NCI-H2196 (cell line): ENCODE results near the gene SMIM8.

Experiments
- DNase-seq: peaks from one replicate; lab custom pipeline; 2025; ENCODE audit not compliant: unreplicated experiment; lab: John Stamatoyannopoulos, UW

Gene SMIM8

DNA sequence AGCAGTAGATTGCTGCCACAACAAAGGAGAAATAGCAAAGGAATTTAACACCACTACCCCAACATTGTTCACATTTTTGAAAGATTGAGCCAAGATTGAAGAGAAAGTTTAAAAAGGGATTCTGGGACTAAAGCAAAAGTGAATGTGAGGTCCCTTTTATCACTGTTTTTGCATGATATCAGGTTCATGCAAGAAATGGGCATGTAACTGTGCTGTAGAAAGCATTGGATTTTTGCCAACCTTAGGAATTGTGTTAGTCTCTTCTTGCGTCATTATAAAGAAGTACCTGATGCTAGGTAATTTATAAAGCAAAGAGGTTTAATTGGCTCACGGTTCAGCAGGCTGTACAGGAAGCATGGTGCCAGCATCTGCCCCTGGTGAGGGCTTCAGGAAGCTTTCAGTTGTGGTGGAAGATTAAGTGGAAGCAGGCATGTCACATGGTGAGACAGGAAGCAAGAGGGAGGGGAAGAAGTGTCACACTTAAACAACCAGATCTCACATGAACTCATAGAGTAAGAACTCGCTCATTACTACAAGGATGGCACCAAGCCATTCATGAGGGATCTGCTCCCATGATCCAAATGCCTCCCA, 11.3 kb downstream of the SMIM8 start:
- no peak for DNase-seq

DNA sequence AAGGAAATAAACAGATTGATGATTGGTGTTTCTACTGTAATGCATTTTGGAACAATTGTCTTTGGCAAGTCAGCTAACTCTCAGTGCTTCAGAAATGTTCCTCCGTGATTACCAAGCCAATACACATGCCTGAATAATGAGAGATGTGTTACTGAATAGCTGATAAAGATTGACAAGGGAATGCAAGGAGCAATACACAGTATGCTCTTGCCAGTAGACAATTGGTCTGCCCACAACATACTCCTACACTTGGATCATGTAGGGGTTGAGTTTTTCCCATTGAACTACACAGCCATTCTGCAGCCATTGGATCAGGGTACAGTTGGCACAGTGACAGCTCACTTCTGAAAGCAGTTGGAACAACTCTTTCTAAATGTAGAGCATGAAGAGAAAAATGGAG, 12.3 kb downstream of the SMIM8 start:
- DNase-seq, result no peak

DNA sequence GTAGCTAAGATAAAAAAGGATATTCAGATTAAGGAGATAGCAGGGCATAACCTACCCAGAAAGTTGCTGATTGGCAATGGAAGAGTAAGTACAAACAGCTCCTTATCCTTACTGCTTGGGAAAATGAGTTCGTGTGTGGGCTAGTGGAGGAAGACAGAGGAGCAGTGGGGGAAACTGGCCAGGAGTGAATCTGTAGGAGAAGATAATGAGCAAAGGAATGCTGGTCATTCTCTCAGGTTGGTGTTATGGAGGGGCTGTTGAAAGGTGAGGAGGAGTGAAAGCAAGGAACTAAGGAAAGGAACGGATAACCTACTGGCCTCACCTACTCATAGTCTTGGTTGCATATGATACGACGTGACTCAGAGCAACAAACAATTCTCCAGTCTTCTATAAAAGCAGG, 14.0 kb downstream of the SMIM8 start:
- DNase-seq, result no peak

DNA sequence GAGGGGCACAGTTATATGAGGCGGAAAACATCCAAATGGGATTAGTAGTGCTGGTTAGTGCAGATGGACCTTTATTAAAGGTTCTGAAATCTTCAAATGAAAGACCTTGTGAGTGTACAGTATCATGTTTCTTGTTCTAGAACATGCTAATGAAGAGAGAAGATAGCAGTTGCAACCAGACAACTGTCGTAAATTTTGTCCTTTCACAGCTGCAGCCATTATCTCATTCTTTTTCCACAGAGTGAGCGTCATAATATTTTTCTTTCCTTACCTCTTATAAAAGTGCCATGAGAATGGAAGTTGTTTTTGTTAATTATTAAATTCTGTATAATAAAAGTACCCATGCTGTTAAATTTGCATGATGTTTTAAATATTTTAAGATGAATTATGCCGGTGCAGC, 17.8 kb downstream of the SMIM8 start:
- DNase-seq, result no peak

DNA sequence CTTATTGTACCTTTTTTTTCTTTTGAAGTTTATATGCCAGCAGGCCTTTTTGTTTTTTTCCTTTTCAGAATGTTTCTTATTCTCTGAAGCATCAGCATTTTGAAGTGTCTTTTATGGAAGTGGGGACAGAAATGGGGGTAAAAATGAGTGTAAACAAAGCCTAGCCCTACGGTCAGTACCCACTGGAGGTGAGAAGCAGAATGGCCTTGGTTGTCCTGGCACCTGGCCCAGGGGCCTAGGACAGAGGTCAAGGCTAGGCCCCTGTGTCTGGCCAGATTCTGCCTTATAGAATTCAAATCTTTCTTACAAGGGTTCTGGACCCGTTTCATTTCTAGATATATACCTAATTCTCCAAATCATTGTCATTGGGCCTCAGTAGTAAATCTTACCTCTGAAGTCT, 18.8 kb downstream of the SMIM8 start:
- no peak for DNase-seq

DNA sequence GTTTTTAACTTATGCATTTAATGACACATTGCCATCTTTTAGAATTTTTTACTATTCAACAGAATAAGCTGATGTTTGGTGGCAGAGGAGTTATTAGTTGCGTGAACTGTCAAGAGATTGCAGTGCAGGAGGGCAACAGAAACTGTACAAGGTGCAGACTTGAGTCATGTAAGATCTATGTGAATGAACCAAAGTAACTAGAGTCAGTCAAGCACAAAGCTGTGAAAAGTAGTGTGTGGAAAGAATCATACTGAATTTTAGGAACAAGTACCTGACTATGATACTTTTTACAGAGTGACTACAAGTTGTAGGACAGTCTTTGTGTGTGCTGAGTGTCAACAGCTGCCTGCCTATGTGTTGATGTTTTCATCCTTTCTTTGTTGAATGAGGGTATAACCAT, 19.5 kb downstream of the SMIM8 start:
- DNase-seq, result no peak

DNA sequence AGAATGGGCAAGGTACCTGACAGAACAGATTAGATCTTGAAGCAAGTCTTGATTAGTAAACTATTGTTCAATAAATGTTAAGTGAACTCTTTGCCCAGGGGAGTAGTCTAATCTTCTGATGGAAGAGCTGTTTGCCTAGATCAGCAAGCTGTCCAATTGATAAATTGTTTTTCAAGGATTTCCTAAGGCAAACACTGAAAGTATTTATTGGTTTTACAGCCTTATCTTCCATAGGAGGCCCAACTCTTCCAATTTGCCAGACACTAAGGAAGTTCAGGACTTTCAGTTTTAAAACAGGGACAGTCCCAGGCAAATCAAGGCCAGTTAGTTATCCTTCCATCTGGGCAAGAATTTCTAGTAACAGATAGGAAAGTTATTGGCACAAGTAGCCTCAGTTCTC, 20.4 kb downstream of the SMIM8 start:
- DNase-seq, result no peak

DNA sequence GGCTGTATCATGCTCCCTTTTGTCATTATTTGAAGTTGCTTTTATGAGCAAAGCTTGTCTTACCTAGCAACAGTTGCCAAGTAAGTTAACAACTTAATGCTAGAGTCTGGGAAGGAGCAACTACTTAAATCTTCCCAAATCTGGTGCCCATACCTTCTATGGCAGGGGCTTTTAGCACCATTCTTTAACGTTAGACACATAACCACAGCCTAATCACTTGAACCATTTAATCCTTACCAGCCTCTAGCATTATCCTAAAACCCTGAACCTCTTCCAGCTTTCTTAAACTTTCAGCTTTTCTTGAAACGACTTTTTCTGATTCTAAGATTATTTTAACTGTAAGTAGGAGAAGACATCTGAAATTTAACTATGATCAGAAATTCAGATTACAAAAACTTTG, 22.3 kb downstream of the SMIM8 start, which contains the start of gene C6orf163:
C6orf163 (plus strand) TSS at position 83 of the 400 bp plus-strand sequence; CDS start at position 370, 287 bp downstream.
- no peak for DNase-seq

DNA sequence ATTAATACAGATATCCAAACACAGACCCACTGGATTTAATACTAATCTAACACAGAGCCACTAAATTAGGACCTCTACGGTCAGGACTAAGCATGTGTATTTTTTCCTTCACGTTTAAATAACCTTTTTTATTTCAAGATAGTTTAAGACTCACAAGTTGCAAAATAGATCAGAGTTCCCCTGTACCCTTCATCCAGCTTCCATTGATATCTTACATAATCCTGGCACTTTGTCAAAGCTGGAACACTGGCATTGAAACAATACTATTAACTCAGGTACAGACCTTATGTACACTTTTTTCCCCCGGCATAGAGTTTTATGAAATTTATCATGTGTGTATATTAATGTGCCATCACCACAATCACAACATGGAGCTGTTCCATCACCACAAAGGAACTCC, 24.3 kb downstream of the SMIM8 start:
- no peak for DNase-seq

DNA sequence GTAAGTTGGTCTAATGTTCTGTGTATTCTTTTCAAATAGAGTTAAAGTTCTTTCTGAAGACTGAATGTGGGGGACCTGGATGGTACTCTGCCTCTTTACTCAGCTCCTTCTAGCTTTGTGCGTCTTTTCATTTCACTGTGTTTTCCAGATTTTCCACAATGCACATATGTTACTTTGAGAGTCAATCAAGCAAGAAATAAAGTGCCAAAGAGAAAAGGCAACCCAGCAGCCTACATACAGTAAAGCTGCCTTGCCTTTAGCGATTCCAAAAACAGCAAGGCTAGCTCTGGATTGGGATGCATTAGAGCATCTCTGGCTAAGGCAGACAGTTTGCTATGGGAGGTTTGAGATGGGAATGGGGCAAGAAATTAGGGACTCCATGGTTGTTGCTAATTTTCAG, 27.5 kb downstream of the SMIM8 start:
- DNase-seq, result no peak

DNA sequence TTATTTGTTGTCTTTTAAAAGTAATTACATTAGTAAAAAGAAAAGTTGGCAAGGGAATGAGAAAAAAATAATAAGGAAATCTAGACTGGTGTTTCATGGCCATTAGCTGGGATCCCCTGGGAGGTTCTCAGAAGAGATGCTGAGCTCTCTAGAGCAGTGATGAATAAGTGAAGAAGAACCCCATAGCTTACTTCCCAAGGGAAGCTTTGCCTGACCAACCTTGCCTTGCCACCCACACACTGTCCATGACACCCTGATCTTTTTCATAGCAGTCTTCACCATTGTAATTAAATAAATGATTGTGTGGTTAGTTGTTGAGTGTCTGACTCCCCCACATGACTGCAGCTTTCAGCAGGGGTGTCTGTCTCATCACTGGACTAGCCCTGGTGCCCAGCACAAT, 28.1 kb downstream of the SMIM8 start:
- no peak for DNase-seq

DNA sequence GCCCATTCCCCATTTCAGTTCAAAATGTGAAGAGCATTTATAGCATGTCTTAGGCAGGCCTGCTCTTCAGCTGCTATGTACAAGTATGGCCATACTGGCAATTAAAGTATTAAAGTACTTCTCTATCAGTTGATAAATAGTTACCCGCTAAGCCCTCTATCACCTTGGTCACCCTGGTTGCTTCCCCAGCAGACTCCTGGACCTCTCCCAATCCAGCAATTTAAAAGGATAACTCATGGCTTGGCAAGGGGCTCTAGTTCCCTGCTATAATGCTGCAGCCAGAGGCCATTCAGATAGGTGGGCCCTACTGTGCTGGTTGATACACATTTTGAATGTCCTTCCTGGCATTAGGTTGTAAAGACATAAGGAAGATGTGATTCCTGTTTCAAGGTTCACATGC, 29.2 kb downstream of the SMIM8 start:
- no peak for DNase-seq

DNA sequence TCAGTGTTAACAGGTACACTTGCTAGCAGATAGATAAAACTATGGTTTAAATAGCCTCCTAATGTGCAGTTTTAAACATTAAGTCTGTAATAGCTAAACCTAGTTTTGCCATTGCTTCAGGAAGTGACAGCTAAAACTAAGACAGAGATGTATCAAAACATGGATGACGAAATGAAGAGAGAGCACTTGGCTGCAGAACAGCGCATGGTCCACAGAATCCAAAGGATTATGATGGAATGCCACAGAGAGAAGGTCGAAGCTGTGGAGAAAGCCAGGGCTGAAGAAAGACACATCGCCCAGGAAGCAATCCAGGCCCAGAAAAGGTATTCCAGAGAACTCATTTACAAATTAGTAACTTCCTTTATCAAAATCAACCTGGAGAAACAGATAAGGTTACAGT, 33.8 kb downstream of the SMIM8 start:
- DNase-seq, result no peak

DNA sequence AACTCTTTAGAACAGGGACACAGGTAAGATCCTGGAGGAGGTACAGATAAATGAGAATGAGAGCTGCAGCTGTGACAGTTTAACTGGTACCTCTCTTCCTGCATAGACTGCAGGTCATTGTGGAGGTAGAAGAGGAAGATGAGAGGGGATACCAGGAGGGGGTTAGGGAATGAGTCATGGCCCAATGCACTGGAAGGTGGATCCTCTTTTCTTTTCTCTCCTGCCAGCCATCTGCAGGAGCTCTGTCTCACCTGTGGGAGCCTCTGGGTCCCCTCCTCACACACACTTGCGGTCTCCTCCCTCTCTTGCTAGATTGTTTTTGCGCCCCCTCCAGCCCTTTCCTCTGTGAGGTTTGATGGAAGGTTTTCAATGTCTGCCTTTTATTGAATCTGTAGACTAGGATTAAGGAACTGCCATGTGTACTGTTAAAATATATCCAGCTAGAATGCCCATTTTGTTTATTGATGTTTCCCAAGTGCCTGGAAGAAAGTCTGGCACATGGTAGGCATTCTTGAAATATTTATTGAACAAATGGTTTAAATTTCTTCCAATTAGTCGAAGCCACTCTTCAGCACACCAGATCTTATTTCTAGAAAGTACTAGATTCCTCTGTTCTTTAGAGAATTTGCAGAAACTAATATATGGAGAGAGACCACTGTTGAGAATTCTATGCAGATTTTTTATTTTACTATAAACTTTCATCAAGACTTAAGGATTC, 35.2 kb downstream of the SMIM8 start:
- no peak for DNase-seq

DNA sequence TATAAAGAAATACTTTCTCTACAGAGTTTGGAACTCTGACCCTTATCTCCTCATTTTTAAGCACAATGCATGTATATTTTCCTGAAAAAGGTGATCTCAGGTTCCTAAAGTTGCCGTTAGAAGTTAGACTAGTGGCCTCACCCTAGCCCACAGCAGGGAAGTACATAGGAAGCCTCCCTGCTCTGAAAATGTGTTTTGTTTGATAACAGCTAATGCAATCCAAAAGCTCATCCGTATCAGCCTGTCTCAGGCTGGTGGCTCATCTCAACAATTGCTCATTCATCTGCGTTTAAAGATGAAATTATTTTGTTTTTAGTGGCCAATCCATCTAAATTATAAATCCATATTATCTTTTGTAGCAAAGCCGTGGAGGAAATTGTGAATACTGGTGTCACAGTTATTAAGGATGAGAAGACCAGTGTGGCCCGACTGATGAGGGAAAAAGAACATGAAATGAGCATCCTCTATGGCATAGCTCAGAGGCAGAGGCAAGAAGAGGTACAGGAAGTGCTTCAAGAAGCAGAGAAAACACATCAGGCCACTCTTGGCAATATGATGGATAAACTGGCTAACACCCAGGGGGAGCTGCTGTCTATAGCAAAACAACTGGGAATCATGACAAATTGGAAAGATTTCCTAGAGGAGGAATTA, 42.3 kb downstream of the SMIM8 start:
- no peak for DNase-seq

DNA sequence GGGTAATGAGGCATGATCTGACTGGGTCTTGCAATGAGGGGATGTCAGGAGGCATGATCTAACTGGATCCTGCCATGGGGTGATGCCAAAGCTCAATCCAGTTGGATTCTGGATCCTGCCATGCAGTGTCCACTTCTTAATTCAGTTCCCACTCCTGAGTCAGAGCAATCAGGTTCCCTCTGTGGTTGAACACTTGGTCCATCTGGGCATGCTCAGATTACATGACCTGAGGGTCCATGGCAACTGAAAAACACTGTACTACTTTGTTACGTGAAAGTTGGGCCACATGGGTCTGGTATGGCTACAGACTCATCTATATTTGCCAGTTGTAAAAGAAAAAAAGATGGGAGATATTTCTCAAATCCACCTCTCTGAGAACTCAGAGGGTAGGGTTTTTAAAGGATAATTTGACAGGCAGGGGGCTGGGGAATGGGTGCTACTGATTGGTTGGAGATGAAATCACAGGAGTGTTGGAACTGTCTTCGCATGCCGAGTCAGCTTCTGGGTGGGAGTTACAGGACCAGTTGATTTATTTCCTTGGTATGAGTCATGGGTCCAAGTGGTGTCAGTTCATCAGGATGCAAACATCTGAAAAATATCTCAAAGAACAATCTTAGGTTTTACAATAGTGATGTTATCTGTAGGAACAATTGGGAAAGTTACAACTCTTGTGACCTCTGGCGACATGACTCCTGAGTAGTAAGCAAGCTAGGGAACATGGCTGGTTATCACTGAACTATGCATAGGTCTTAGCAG, 43.9 kb downstream of the SMIM8 start:
- no peak for DNase-seq

DNA sequence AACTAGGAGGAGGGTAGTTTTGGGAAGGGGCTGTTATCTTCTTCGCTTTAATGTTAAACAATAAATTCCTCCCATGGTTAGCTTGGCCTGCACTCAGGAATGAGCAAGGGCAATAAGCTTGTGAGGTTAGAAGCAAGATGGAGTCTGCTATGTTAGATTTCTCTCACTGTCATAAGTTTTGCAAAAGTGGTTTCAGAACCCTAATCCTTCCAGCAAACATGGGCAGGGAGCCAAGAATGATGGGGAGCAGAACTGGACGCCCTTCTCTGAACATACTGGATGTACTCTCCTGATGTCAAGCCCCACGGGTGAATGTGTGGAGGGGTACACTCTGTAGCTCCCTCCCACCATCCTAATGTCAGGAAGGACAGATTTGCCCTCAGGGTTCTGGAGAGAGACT, 44.5 kb downstream of the SMIM8 start:
- no peak for DNase-seq

DNA sequence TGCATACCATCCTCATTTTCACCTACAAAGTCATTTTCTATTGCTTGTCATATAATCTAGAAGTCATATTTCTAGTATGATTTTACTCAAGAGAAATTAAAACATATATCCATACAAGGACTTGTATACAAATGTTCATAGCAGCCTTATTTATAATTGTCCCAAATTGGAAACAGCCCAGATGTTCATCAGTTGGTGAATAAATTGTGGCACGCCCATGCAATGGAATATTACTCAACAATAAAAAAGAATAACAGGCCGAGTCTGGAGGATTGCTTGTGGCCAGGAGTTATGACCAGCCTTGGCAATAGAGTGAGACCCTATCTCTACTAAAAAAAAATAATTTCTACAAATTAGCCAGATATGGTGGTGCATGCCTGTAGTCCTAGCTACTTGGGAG, 51.0 kb downstream of the SMIM8 start:
- DNase-seq, result no peak

DNA sequence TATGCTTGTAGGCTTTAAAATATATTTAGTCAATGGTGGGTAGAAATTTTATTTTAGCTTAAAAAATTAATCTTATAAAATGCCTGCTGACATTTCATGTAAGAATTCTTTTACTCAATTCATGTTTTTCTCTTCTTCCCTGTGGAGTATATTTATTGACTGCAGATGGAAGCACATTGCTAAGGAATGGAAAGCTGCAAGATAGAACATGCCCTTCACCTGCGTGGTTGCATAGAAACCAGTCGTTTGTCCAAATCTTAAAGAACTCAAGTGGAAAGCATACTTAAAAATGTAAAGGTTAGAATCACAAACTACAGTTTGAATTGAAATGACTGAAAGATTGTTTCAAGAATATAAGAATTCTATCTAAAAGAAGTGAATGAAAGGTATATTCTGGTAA, 52.9 kb downstream of the SMIM8 start:
- DNase-seq, result no peak

DNA sequence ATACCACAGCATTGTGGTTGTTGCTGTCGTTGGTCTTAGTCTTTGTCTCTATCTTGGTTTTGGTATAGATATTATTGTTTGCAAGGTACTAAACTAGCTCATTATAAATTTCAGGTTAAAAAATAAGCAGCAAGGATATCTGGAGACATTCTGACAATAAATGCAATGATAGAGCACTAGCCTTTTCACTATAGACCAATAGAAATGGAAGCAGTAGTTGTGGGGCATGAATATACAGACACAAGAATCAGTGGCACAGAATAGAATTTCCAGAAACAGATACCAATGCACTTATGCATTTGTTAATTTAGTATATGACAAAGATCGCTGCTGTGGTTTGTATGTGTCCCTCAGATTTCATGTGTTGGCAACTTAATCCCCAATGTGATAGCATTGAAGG, 54.3 kb downstream of the SMIM8 start:
- no peak for DNase-seq

DNA sequence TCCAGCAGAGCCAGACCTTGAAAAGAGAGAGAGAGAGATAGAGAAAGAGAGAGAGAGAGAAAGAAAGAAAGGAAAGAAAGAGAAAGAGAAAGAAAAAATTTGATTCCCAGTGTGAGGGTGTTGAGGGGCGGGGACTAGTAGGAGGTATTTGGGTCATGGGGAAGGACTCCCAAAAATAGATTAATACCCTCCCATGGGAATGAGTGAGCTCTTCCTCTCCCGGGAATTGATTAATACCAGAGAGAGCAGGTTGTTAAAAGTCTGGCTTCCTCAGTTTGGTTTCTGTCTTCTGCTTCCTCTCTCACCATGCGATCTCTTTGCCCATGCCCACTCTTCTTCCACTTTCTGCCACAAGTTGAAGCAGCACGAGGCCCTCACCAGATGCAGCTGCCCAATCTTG, 56.6 kb downstream of the SMIM8 start:
- no peak for DNase-seq

DNA sequence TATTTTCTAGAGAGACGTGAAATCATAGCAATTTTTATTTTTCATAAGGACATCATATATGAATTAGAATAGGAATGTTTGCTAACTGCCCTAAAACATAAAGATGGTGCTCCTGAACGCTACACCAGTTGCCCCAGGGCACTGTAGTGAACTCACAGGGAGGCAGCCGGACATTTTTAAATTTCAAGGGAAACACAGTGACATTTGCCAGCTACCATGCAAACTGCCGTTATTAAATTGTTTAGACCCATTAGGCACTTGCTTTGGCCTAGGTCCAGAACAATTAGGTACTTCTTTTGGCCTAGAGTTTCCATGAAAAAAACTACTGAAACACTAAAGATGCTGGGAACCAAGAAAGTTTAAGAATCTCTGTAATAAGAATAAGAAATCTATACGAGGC, 60.5 kb downstream of the SMIM8 start:
- no peak for DNase-seq
